H1 (cell line): Measurements from ENCODE around the gene LRP8. TPM values are rescaled to one million over a fixed set of nuclear protein-coding genes. Genes with fewer than 3 reads are reported as not detected.

Experiments used
- CTCF ChIA-PET: fragments of 300-600 bp; sonication (Branson Sonifier 250); formaldehyde crosslinking; loops from one replicate; lab custom pipeline; 2021; ENCODE audit not compliant: partially characterized antibody; lab: Charles Lee
- POLR2A ChIA-PET: fragments of 300-600 bp; sonication (Branson Sonifier 250); formaldehyde crosslinking; loops from one replicate; lab custom pipeline; 2021; ENCODE audit warnings: inconsistent platforms; ENCODE audit not compliant: partially characterized antibody; lab: Charles Lee
- DNase-seq, 2 experiments: peaks; one replicate each; pipeline versions ENCODE4 v3.0.0 to v3.0.0-alpha.2; 2010 to 2022; ENCODE audit warnings: low spot score in 2 of 2, low read depth in 1 of 2, mixed read lengths in 1 of 2
- FAIRE-seq: peaks from 2 replicates; lab custom pipeline; 2011; peaks lifted over from hg19 to GRCh38; lab: Jason Lieb, UNC
- H2AFZ ChIP-seq: 2 replicates; pipeline ENCODE4 v1.8.1; 2012; ENCODE audit warnings: low read length, inconsistent platforms
- H2AK5ac ChIP-seq: 2 replicates; pipeline ENCODE4 v1.6.1; 2013; ENCODE audit warnings: low read depth, low read length
- H2BK120ac ChIP-seq: replicated peaks from 2 replicates; pipeline ENCODE3; 2013; ENCODE audit warnings: low read depth, low read length, inconsistent platforms
- H2BK12ac ChIP-seq: 2 replicates; pipeline ENCODE4 v1.6.1; 2013; ENCODE audit warnings: low read depth, low read length
- H2BK15ac ChIP-seq: 2 replicates; pipeline ENCODE4 v1.6.1; 2013; ENCODE audit warnings: low read length
- H2BK20ac ChIP-seq: 2 replicates; pipeline ENCODE4 v1.6.1; 2013; ENCODE audit warnings: low read length
- H2BK5ac ChIP-seq: 2 replicates; pipeline ENCODE4 v1.6.1; 2013; ENCODE audit warnings: low read depth, low read length
- H3K14ac ChIP-seq: 2 replicates; pipeline ENCODE4 v1.6.1; 2013; ENCODE audit warnings: inconsistent platforms; ENCODE audit not compliant: insufficient read length
- H3K18ac ChIP-seq: 2 replicates; pipeline ENCODE4 v1.6.1; 2013; ENCODE audit warnings: low read length; ENCODE audit errors: extremely low read depth
- H3K23ac ChIP-seq: 2 replicates; pipeline ENCODE4 v1.6.1; 2013; ENCODE audit warnings: inconsistent platforms; ENCODE audit not compliant: insufficient read length
- H3K23me2 ChIP-seq: 2 replicates; pipeline ENCODE4 v1.6.1; 2013; ENCODE audit warnings: low read depth, low read length
- H3K27ac ChIP-seq: 2 replicates; pipeline ENCODE4 v1.6.1; 2011; ENCODE audit warnings: low read depth, low read length, inconsistent platforms
- H3K27me3 ChIP-seq, 4 experiments: replicated peaks in 1 of 4; 1 replicate in 1 of 4; 2 replicates in 3 of 4; pipeline versions ENCODE4 v1.6.1 to v1.8.1; 2011 to 2013; ENCODE audit warnings: low read length in 3 of 4, mild to moderate bottlenecking in 3 of 4, inconsistent platforms in 2 of 4, mixed read lengths in 2 of 4, moderate library complexity in 1 of 4; ENCODE audit not compliant: control insufficient read depth in 3 of 4, insufficient read depth in 3 of 4; ENCODE audit errors: extremely low read depth in 1 of 4
- H3K36me3 ChIP-seq, 4 experiments: 2 replicates each; pipeline versions ENCODE4 v1.6.1 to v1.8.1; 2011 to 2013; ENCODE audit warnings: mild to moderate bottlenecking in 4 of 4, low read length in 3 of 4, moderate library complexity in 2 of 4, control low read depth in 1 of 4, inconsistent platforms in 1 of 4; ENCODE audit not compliant: insufficient read depth in 4 of 4, control insufficient read depth in 2 of 4
- H3K4ac ChIP-seq: replicated peaks from 2 replicates; pipeline ENCODE3; 2013; ENCODE audit warnings: low read length, low read depth, mixed read lengths, inconsistent platforms; ENCODE audit not compliant: insufficient read length
- H3K4me1 ChIP-seq, 4 experiments: replicated peaks in 1 of 4; 1 replicate in 1 of 4; 2 replicates in 3 of 4; pipeline versions ENCODE4 v1.6.1 to v1.8.1; 2011 to 2013; ENCODE audit warnings: low read length in 3 of 4, inconsistent platforms in 2 of 4, mixed read lengths in 1 of 4; ENCODE audit not compliant: insufficient read depth in 4 of 4, control insufficient read depth in 3 of 4
- H3K4me2 ChIP-seq, 2 experiments: 2 replicates each; pipeline versions ENCODE4 v1.6.1 to v1.8.1; 2011 to 2013; ENCODE audit warnings: low read depth in 2 of 2, low read length in 2 of 2, control low read depth in 1 of 2, inconsistent platforms in 1 of 2, mild to moderate bottlenecking in 1 of 2; ENCODE audit not compliant: insufficient read depth in 1 of 2
- H3K4me3 ChIP-seq, 4 experiments: fragments of 200-600, 300-600 bp in 1 of 4; sonication (generic), shearing (Covaris generic), sonication (Bioruptor Twin) in 1 of 4; 2 replicates each; pipeline versions ENCODE4 v1.5.1 to v1.8.1; 2011 to 2016; ENCODE audit warnings: low read length in 4 of 4, low read depth in 3 of 4, control low read depth in 2 of 4, inconsistent platforms in 2 of 4, mild to moderate bottlenecking in 2 of 4, mixed read lengths in 1 of 4, moderate library complexity in 1 of 4; ENCODE audit not compliant: insufficient read depth in 2 of 4; ENCODE audit errors: extremely low read depth in 1 of 4
- H3K56ac ChIP-seq: replicated peaks from 2 replicates; pipeline ENCODE3; 2013; ENCODE audit warnings: low read depth, mild to moderate bottlenecking, mixed read lengths, low read length, inconsistent platforms; ENCODE audit not compliant: insufficient read length
- H3K79me1 ChIP-seq: 2 replicates; pipeline ENCODE4 v1.6.1; 2013; ENCODE audit warnings: low read depth, low read length, control low read depth
- H3K79me2 ChIP-seq, 2 experiments: 2 replicates each; pipeline versions ENCODE4 v1.6.1 to v1.8.1; 2012 to 2013; ENCODE audit warnings: low read length in 2 of 2, mild to moderate bottlenecking in 2 of 2, inconsistent platforms in 1 of 2; ENCODE audit not compliant: insufficient read depth in 2 of 2, control insufficient read depth in 1 of 2
- H3K9ac ChIP-seq, 4 experiments: replicated peaks in 1 of 4; 1 replicate in 1 of 4; 2 replicates in 3 of 4; pipeline versions ENCODE4 v1.6.1 to v1.8.1; 2011 to 2013; ENCODE audit warnings: low read depth in 3 of 4, low read length in 3 of 4, control low read depth in 2 of 4, mild to moderate bottlenecking in 2 of 4, moderate library complexity in 2 of 4, inconsistent platforms in 1 of 4; ENCODE audit errors: extremely low read depth in 1 of 4
- H3K9me3 ChIP-seq, 2 experiments: 2 replicates each; pipeline versions ENCODE4 v1.6.1 to v1.8.1; 2012 to 2013; ENCODE audit warnings: mild to moderate bottlenecking in 2 of 2, moderate library complexity in 2 of 2, control low read depth in 1 of 2, inconsistent platforms in 1 of 2, low read depth in 1 of 2, low read length in 1 of 2, mixed read lengths in 1 of 2; ENCODE audit not compliant: insufficient read depth in 2 of 2
- H4K20me1 ChIP-seq, 2 experiments: replicated peaks in 1 of 2; 2 replicates each; pipeline versions ENCODE3 to v1.8.1; 2011 to 2013; ENCODE audit warnings: inconsistent platforms in 2 of 2, low read length in 2 of 2, mild to moderate bottlenecking in 1 of 2; ENCODE audit not compliant: insufficient read depth in 2 of 2, control insufficient read depth in 1 of 2
- H4K5ac ChIP-seq: 2 replicates; pipeline ENCODE4 v1.6.1; 2013; ENCODE audit warnings: low read length, low read depth, mixed read lengths, inconsistent platforms; ENCODE audit not compliant: insufficient read length
- H4K8ac ChIP-seq: 2 replicates; pipeline ENCODE4 v1.8.0; 2013; ENCODE audit warnings: mild to moderate bottlenecking, moderate library complexity, low read length, inconsistent platforms; ENCODE audit not compliant: insufficient read depth; ENCODE audit errors: extremely low read depth
- H4K91ac ChIP-seq: replicated peaks from 2 replicates; pipeline ENCODE3; 2013; ENCODE audit warnings: low read length, mixed read lengths, inconsistent platforms; ENCODE audit not compliant: insufficient read length
- CBX5 ChIP-seq: fragments of 300-800, 300-1000 bp; sonication (generic); IDR thresholded peaks from 2 replicates; pipeline ENCODE4 v1.7.1; 2016; ENCODE audit warnings: antibody characterized with exemption, low read length, low read depth
- CTCF ChIP-seq, 3 experiments: IDR thresholded peaks; 1 replicate in 2 of 3; 2 replicates in 1 of 3; pipeline versions ENCODE4 v1.5.1 to v1.6.1; 2011; ENCODE audit warnings: low read length in 3 of 3, mild to moderate bottlenecking in 3 of 3, inconsistent platforms in 2 of 3, low read depth in 1 of 3, moderate library complexity in 1 of 3; ENCODE audit not compliant: insufficient read depth in 1 of 3; ENCODE audit errors: control extremely low read depth in 1 of 3
- KDM1A ChIP-seq: fragments of 200-600, 300-600 bp; sonication (generic); IDR thresholded peaks from 2 replicates; pipeline ENCODE4 v1.7.1; 2016; ENCODE audit warnings: mild to moderate bottlenecking, low read length, borderline replicate concordance
- KDM5A ChIP-seq: fragments of 200-600 bp; IDR thresholded peaks from 2 replicates; pipeline ENCODE4 v1.7.1; 2012; ENCODE audit warnings: mild to moderate bottlenecking, low read length, inconsistent platforms, mixed read lengths
- MAFK ChIP-seq: IDR thresholded peaks from 2 replicates; pipeline ENCODE4 v1.6.1; 2012; ENCODE audit warnings: low read depth, mild to moderate bottlenecking, improper control_type of control experiment, low read length
- RAD21 ChIP-seq, 2 experiments: IDR thresholded peaks in 1 of 2; conservative IDR thresholded peaks in 1 of 2; 2 replicates each; pipeline ENCODE4 v1.6.1; 2011; ENCODE audit warnings: low read depth in 2 of 2, low read length in 2 of 2, improper control_type of control experiment in 1 of 2, inconsistent platforms in 1 of 2, mild to moderate bottlenecking in 1 of 2, moderate library complexity in 1 of 2
- RBBP5 ChIP-seq: IDR thresholded peaks from 2 replicates; pipeline ENCODE4 v1.7.1; 2012; ENCODE audit warnings: low read depth, mild to moderate bottlenecking, inconsistent platforms, low read length, moderate library complexity, borderline replicate concordance
- SIRT6 ChIP-seq: IDR thresholded peaks from one replicate; pipeline ENCODE4 v1.7.1; 2012; ENCODE audit warnings: low read length, inconsistent platforms
- SP1 ChIP-seq: IDR thresholded peaks from 2 replicates; pipeline ENCODE4 v1.6.1; 2011; ENCODE audit warnings: low read depth, low read length
- SRF ChIP-seq: IDR thresholded peaks from 2 replicates; pipeline ENCODE4 v1.6.1; 2011; ENCODE audit warnings: mild to moderate bottlenecking, low read depth, low read length, moderate library complexity
- USF2 ChIP-seq: IDR thresholded peaks from 2 replicates; pipeline ENCODE4 v1.6.1; 2011; ENCODE audit warnings: low read length, improper control_type of control experiment
- WGBS, 2 experiments: shearing (Covaris generic) in 1 of 2; methylation state at CpG; one replicate each; pipeline versions ENCODE4 v1.1.6 to v1.1.7; 2013 to 2015; ENCODE audit warnings: low lambda C conversion rate in 2 of 2, mixed read lengths in 2 of 2, inconsistent platforms in 1 of 2, low coverage in 1 of 2, missing lambda C conversion rate in 1 of 2; ENCODE audit not compliant: insufficient replicate concordance in 2 of 2, insufficient coverage in 1 of 2, insufficient read length in 1 of 2; ENCODE audit errors: extremely low coverage in 1 of 2, missing lambda C conversion rate in 1 of 2; 5-methylcytosine and 5-hydroxymethylcytosine counted together
- polyA plus RNA-seq, 7 experiments: library from polyadenylated mRNA; depleted of rRNA in 3 of 7; stranded (reverse) in 5 of 7; unstranded in 2 of 7; fragments of >200 nt in 5 of 7; fragments of 200-250 nt in 2 of 7; gene quantifications; 1 replicate in 5 of 7; 2 replicates in 1 of 7; 4 replicates in 1 of 7; pipeline versions ENCODE4 v1.2.1 to v1.2.3, GENCODE V29; 2011 to 2013; ENCODE audit warnings: missing spikeins in 2 of 7, mixed read lengths in 2 of 7
- total RNA-seq: library from RNA; stranded (reverse); fragmentation: NEBNext Ultra II Directional; extraction: Animal tissue kit (Norgen Biotek cat#: 25700); gene quantifications from 2 replicates; pipeline ENCODE4 v1.2.1, GENCODE V29; 2021

Gene LRP8
- total and polyA plus RNA-seq, 2 of the 8 experiments (the other 6 are each of a cell fraction or from before 2014, with no cell fraction given), result 63.2 to 66.4 TPM

GRCh38 chr1:53336146-53336545, 8.3 kb upstream of the LRP8 start:
- Histone ChIP-seq H4K5ac (no peak overlapping the region), H2AFZ (no peak overlapping the region), H3K4me1 (no peaks in the 10 kb centered on the region), H2BK15ac (no peak overlapping the region), H3K23me2 (no peaks in the 10 kb centered on the region), H4K8ac (no peak overlapping the region; the same call in 1 of the 2 replicates), H3K79me2 (no peaks in the 10 kb centered on the region), H3K14ac (no peak overlapping the region), H3K4me2 (no peak overlapping the region), H4K20me1 (no peaks in the 10 kb centered on the region), H3K27ac (no peak overlapping the region), H3K18ac (no peak overlapping the region), H3K27me3 (no peaks in the 10 kb centered on the region; a peak in 1 of 7 replicates), H3K79me1 (no peaks in the 10 kb centered on the region), H4K91ac (no peak overlapping the region), H2BK20ac (no peak overlapping the region), H2BK5ac (no peak overlapping the region), H3K9ac (no peak overlapping the region), H3K36me3 (no peaks in the 10 kb centered on the region), H2AK5ac (no peak overlapping the region), H3K23ac (no peak overlapping the region), H3K56ac (no peak overlapping the region), H3K9me3 (no peaks in the 10 kb centered on the region), H3K4ac (no peak overlapping the region), H2BK120ac (no peak overlapping the region), H3K4me3 (no peak overlapping the region), H2BK12ac (no peak overlapping the region)
- CTCF ChIA-PET, result no interaction called here
- FAIRE-seq, result no peak
- 89 to 100% methylated on average over 1 to 12 of the region's 12 CpGs for WGBS, 2 experiments
- DNase-seq, result no peak
- POLR2A ChIA-PET, result interaction anchor here (1.6 kb wide), 1 partner anchor 12 kb away, joined by 5 read pairs; no protein-coding TSS in a partner anchor
- TF ChIP-seq KDM1A (no peak), SIRT6 (no peak), SRF (no peak), USF2 (no peak), KDM5A (no peak), RBBP5 (no peak), MAFK (no peak), CBX5 (no peak), SP1 (no peak), RAD21 (IDR thresholded peaks at IDR 0.05 in 1 of 2, conservative IDR thresholded peaks at IDR 0.05 in 1 of 2; ENCODE audit: low read depth in 2 of 2, low read length in 2 of 2) (no peak), CTCF (IDR thresholded peaks at IDR 0.05; ENCODE audit: control extremely low read depth in 1 of 3, insufficient read depth in 1 of 3, low read depth in 1 of 3, low read length in 3 of 3) (no peak)
